GM18907 (cell line): ENCODE results near the gene TCEA2.

Source experiments
- ATAC-seq: cut with Tn5 transposase; IDR thresholded peaks from one replicate; pipeline ENCODE4 v1.9.1; 2021; ENCODE audit warnings: mild to moderate bottlenecking, moderate library complexity; ENCODE audit not compliant: unreplicated experiment

Gene TCEA2

DNA sequence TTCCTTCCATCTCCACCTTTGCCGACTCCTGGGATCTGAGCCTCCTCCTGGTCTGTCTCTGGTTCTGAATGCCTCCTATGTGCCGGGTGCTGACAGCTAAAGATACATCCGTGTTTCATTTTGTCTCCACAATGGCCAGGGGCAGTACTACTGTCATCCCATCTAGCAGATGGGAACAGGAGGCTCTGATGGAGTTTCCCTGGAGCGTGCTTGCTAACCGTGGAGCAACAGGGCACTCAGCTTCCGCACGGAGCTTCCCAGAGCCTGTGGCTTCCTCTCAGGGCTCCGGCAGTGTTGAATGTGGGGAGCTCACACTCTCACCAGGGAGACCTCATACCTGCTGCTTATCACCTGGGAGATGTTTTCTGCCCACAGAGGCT, 56.3 kb downstream of the TCEA2 start:
- ATAC-seq = no peak

DNA sequence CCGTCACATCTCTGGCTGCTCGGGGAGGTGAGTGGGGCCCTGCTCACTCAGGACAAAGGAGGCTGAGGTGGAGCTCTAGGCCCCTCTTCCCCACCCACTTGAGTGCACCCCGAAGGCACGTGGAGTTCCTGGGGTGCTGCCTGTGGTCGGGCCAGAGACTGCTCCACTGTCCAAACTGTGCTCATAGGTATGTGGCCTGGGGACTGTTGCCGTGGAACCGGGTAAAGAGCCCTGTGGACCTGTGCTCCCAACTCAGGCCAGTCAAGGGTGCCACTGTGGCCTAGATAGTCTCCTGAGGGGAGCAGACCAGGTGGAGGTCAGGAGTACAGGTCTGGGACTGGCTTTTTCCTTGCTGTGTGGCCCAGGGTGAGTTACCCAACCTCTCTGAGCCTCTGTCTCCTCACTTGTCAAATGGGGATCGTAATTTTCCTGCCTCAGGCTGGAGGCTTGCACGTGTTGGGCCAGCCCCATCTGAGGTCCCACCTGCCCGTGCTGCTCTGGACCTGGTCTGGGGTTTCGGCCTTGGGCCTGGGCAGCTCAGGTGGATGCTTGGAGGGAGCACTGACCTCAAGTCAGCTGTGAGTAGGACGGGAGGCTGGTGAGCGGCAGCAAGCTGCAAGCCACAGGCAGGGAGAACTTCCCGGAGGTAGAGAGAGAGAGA, 56.8 kb downstream of the TCEA2 start:
- no peak for ATAC-seq

DNA sequence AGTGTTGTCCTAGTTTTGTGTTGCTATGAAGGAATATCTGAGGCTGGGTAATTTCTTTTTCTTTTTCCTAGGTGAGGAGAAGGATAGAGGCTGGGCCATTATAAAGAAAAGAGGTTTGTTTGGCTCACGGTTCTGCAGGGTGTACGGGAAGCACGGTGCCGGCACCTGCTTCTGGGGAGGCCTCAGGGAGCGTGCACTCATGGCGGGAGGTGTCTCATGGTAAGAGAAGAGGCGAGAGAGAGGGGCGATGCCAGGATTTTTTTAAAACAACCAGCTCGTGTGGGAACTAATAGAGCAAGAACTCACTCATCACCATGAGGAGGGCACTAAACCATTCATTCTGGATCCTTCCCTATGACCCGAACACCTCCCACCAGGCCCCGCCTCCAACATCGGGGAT, 58.6 kb downstream of the TCEA2 start:
- no peak for ATAC-seq
